ENCODE results near the gene SNX20. TPM values are rescaled to one million over a fixed set of nuclear protein-coding genes. Genes with fewer than 3 reads are reported as not detected.

Gene SNX20
- total and polyA plus RNA-seq, 2 of the 13 experiments (the other 11 are each of a cell fraction or from before 2014, with no cell fraction given), result not detected

DNA sequence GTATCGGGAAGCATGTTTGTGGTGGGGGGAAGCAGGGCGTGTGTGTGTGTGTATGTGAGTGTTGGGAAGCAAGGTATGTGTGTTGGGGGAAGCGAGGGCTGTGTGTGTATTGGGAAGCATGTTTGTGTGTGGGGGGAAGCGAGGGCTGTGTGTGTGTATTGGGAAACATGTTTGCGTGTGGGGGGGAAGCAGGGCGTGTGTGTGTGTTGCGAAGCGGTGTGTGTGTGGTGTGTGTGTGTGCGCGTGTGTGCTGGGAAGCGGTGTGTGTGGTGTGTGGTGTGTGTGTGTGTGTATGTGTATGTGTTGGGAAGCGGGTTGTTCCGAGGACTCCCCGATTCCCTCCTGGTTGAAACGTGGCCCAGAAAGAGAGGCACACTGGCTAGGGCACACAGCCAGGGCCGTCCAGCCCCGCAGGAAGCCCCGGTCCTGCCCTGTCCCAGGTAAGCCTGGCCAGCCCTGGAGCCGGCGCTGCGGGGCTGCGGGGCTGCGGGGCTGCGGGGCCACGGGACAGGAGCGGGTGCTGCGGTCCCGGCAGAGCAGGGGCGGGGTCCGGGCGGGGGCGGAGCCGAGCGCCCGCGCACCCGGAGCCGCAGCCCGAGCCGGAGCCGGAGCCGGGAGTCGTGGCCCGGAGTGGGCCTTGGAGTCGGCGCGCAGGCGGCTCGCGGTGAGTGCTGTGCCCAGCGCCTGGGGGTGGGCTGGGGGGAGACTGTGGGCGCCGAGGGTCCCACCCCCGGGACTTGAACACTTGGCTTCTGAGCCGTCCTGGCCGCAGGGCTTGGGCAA, 12.1 kb upstream of the SNX20 start, which contains the start of gene NOD2 (continued):
- TF ChIP-seq, protein P1, sequence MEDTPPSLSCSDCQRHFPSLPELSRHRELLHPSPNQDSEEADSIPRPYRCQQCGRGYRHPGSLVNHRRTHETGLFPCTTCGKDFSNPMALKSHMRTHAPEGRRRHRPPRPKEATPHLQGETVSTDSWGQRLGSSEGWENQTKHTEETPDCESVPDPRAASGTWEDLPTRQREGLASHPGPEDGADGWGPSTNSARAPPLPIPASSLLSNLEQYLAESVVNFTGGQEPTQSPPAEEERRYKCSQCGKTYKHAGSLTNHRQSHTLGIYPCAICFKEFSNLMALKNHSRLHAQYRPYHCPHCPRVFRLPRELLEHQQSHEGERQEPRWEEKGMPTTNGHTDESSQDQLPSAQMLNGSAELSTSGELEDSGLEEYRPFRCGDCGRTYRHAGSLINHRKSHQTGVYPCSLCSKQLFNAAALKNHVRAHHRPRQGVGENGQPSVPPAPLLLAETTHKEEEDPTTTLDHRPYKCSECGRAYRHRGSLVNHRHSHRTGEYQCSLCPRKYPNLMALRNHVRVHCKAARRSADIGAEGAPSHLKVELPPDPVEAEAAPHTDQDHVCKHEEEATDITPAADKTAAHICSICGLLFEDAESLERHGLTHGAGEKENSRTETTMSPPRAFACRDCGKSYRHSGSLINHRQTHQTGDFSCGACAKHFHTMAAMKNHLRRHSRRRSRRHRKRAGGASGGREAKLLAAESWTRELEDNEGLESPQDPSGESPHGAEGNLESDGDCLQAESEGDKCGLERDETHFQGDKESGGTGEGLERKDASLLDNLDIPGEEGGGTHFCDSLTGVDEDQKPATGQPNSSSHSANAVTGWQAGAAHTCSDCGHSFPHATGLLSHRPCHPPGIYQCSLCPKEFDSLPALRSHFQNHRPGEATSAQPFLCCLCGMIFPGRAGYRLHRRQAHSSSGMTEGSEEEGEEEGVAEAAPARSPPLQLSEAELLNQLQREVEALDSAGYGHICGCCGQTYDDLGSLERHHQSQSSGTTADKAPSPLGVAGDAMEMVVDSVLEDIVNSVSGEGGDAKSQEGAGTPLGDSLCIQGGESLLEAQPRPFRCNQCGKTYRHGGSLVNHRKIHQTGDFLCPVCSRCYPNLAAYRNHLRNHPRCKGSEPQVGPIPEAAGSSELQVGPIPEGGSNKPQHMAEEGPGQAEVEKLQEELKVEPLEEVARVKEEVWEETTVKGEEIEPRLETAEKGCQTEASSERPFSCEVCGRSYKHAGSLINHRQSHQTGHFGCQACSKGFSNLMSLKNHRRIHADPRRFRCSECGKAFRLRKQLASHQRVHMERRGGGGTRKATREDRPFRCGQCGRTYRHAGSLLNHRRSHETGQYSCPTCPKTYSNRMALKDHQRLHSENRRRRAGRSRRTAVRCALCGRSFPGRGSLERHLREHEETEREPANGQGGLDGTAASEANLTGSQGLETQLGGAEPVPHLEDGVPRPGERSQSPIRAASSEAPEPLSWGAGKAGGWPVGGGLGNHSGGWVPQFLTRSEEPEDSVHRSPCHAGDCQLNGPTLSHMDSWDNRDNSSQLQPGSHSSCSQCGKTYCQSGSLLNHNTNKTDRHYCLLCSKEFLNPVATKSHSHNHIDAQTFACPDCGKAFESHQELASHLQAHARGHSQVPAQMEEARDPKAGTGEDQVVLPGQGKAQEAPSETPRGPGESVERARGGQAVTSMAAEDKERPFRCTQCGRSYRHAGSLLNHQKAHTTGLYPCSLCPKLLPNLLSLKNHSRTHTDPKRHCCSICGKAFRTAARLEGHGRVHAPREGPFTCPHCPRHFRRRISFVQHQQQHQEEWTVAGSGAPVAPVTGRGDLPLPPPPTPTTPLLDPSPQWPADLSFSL (CRISPR knock-in tag; IDR thresholded peaks at IDR 0.05), result peak; percentile 96
- 0 out of 2 replicates have a peak, but pooled peaks have one; percentile 41 for TF ChIP-seq FLYWCH1 (CRISPR knock-in tag; IDR thresholded peaks at IDR 0.05)
- no peak for TF ChIP-seq ZNF772 (CRISPR knock-in tag; IDR thresholded peaks at IDR 0.05)
- TF ChIP-seq MED13 (CRISPR knock-in tag; IDR thresholded peaks at IDR 0.05), result no peak
- TF ChIP-seq ARNT2 (CRISPR knock-in tag; IDR thresholded peaks at IDR 0.05; ENCODE audit: low read depth), result 0 out of 2 replicates have a peak, but pooled peaks have one; percentile 33
- no peak for TF ChIP-seq ZNF460 (CRISPR knock-in tag; IDR thresholded peaks at IDR 0.05; ENCODE audit: borderline replicate concordance)
- no peak for TF ChIP-seq PRPF4 (IDR thresholded peaks at IDR 0.05; ENCODE audit: low read depth, low read length, poor library complexity, severe bottlenecking)
- TF ChIP-seq HOXA3 (CRISPR knock-in tag; IDR thresholded peaks at IDR 0.05), result 0 out of 2 replicates have a peak, but pooled peaks have one; percentile 26
- no peak for TF ChIP-seq XBP1 (CRISPR knock-in tag; IDR thresholded peaks at IDR 0.05)
- 0 out of 2 replicates have a peak, but pooled peaks have one; percentile 32 for TF ChIP-seq MTA1 (CRISPR knock-in tag; IDR thresholded peaks at IDR 0.05; ENCODE audit: borderline replicate concordance)
- TF ChIP-seq ZNF556 (CRISPR knock-in tag; IDR thresholded peaks at IDR 0.05; ENCODE audit: borderline replicate concordance), result no peak
- TF ChIP-seq, protein P2, sequence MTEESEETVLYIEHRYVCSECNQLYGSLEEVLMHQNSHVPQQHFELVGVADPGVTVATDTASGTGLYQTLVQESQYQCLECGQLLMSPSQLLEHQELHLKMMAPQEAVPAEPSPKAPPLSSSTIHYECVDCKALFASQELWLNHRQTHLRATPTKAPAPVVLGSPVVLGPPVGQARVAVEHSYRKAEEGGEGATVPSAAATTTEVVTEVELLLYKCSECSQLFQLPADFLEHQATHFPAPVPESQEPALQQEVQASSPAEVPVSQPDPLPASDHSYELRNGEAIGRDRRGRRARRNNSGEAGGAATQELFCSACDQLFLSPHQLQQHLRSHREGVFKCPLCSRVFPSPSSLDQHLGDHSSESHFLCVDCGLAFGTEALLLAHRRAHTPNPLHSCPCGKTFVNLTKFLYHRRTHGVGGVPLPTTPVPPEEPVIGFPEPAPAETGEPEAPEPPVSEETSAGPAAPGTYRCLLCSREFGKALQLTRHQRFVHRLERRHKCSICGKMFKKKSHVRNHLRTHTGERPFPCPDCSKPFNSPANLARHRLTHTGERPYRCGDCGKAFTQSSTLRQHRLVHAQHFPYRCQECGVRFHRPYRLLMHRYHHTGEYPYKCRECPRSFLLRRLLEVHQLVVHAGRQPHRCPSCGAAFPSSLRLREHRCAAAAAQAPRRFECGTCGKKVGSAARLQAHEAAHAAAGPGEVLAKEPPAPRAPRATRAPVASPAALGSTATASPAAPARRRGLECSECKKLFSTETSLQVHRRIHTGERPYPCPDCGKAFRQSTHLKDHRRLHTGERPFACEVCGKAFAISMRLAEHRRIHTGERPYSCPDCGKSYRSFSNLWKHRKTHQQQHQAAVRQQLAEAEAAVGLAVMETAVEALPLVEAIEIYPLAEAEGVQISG (CRISPR knock-in tag; IDR thresholded peaks at IDR 0.05), result peak; percentile 19; the same call in 1 of the 2 replicates
- TF ChIP-seq BORCS8-MEF2B (CRISPR knock-in tag; IDR thresholded peaks at IDR 0.05), result 0 out of 2 replicates have a peak, but pooled peaks have one; percentile 40
- TF ChIP-seq, protein P3, sequence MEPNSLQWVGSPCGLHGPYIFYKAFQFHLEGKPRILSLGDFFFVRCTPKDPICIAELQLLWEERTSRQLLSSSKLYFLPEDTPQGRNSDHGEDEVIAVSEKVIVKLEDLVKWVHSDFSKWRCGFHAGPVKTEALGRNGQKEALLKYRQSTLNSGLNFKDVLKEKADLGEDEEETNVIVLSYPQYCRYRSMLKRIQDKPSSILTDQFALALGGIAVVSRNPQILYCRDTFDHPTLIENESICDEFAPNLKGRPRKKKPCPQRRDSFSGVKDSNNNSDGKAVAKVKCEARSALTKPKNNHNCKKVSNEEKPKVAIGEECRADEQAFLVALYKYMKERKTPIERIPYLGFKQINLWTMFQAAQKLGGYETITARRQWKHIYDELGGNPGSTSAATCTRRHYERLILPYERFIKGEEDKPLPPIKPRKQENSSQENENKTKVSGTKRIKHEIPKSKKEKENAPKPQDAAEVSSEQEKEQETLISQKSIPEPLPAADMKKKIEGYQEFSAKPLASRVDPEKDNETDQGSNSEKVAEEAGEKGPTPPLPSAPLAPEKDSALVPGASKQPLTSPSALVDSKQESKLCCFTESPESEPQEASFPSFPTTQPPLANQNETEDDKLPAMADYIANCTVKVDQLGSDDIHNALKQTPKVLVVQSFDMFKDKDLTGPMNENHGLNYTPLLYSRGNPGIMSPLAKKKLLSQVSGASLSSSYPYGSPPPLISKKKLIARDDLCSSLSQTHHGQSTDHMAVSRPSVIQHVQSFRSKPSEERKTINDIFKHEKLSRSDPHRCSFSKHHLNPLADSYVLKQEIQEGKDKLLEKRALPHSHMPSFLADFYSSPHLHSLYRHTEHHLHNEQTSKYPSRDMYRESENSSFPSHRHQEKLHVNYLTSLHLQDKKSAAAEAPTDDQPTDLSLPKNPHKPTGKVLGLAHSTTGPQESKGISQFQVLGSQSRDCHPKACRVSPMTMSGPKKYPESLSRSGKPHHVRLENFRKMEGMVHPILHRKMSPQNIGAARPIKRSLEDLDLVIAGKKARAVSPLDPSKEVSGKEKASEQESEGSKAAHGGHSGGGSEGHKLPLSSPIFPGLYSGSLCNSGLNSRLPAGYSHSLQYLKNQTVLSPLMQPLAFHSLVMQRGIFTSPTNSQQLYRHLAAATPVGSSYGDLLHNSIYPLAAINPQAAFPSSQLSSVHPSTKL (CRISPR knock-in tag; IDR thresholded peaks at IDR 0.05), result no peak
- 0 out of 2 replicates have a peak, but pooled peaks have one; percentile 24 for TF ChIP-seq ZFY (CRISPR knock-in tag; IDR thresholded peaks at IDR 0.05)

All from HepG2 (cell line).